Neural cell (in vitro differentiated cells): ENCODE results near the gene BLOC1S1.

Experiments
- CTCF ChIP-seq: fragments of 450-650 bp; IDR thresholded peaks from 2 replicates; pipeline ENCODE4 v1.5.1; 2014; ENCODE audit warnings: antibody characterized with exemption, mild to moderate bottlenecking, moderate library complexity; ENCODE audit not compliant: poor library complexity, severe bottlenecking
- EP300 ChIP-seq: fragments of 450-650 bp; conservative IDR thresholded peaks from 2 replicates; pipeline ENCODE4 v1.6.1; 2014; ENCODE audit warnings: antibody characterized with exemption, mild to moderate bottlenecking, moderate library complexity; ENCODE audit not compliant: poor library complexity, severe bottlenecking
- EZH2 ChIP-seq: fragments of 200-600, 300-800 bp; shearing (Covaris generic), sonication (generic); IDR thresholded peaks from 2 replicates; pipeline ENCODE4 v1.6.1; 2014; ENCODE audit warnings: antibody characterized with exemption, low read length, borderline replicate concordance, mild to moderate bottlenecking; ENCODE audit not compliant: insufficient read depth, poor library complexity, severe bottlenecking
- MXI1 ChIP-seq: fragments of 450-650 bp; conservative IDR thresholded peaks from 2 replicates; pipeline ENCODE4 v1.6.1; 2014; ENCODE audit warnings: antibody characterized with exemption, mild to moderate bottlenecking; ENCODE audit not compliant: poor library complexity, severe bottlenecking
- POLR2AphosphoS5 ChIP-seq: IDR thresholded peaks from 2 replicates; pipeline ENCODE4 v1.6.1; 2012
- RAD21 ChIP-seq: fragments of 450-650 bp; conservative IDR thresholded peaks from 2 replicates; pipeline ENCODE4 v1.6.1; 2014; ENCODE audit warnings: antibody characterized with exemption, mild to moderate bottlenecking, moderate library complexity
- REST ChIP-seq: IDR thresholded peaks from 2 replicates; pipeline ENCODE4 v1.6.1; 2012; ENCODE audit warnings: borderline replicate concordance
- SMC3 ChIP-seq: fragments of 450-650 bp; conservative IDR thresholded peaks from 2 replicates; pipeline ENCODE4 v1.6.1; 2014; ENCODE audit warnings: antibody characterized with exemption, mild to moderate bottlenecking, moderate library complexity; ENCODE audit not compliant: poor library complexity

- TF ChIP-seq CTCF (no peak), REST (no peak), RAD21 (no peak), EZH2 (no peak), POLR2AphosphoS5 (no peak), EP300 (no peak), MXI1 (no peak), SMC3 (no peak)
These were observed 19.7 kb upstream of the BLOC1S1 start for GRCh38 chr12:55696141-55696540.
